Epithelial cell of proximal tubule (primary cell): ENCODE measurements around the gene LGMN. TPM values are rescaled to one million over a fixed set of nuclear protein-coding genes. Genes with fewer than 3 reads are reported as not detected.

Experiments used
- DNase-seq: peaks from one replicate; pipeline ENCODE4 v3.0.0-alpha.2; 2011; ENCODE audit warnings: low read depth
- H3K4me3 ChIP-seq: 2 replicates; pipeline ENCODE4 v1.5.1; 2011; ENCODE audit warnings: low read depth, mild to moderate bottlenecking, low read length
- total RNA-seq: library from RNA; depleted of rRNA; stranded (reverse); fragments of >200 nt; gene quantifications from 2 replicates; pipeline ENCODE4 v1.2.3, GENCODE V29; 2015
- TF ChIP-seq, protein P1 (sequence below): conservative IDR thresholded peaks from 2 replicates; pipeline ENCODE4 v1.5.1; 2012; ENCODE audit warnings: low read depth, mild to moderate bottlenecking, low read length

LGMN gene
- total RNA-seq, 1 donor from 2014 or later = 63.5 TPM

DNA sequence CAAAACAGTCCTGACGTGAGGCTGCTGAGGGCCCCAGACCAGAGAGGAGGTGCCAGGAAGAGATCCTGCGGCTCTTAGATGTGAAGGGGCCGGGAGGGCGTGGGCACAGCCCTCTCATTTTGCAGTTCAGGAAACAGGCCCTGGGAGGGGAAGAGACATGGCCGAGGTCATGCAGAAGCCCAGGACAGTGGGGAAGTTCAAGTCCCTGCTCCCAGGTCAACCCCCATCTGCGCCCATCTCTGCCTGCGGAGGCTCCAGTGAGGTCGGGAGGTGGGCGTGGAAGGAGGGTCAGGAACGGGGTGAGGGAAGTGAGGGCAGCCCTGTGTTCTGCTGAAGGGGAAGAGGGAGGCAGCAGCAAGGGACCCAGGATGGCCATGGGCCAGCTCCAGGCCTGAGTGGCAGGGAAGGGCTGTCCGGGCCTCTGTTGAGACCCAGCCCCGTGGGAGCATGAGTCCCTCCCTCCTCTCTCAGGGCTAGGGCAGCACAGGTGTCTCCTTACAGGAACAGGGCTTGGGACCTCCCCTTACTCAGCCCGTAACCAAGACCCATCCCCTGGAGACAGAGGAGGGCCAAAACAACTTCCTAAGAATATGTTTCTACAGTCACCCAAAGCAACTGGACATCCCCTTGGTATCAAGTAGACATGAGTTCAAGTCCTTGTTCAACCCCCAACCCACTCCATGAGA is 90.8 kb downstream of the LGMN start:
- no peak overlapping the region for H3K4me3 ChIP-seq
- TF ChIP-seq, protein P1, sequence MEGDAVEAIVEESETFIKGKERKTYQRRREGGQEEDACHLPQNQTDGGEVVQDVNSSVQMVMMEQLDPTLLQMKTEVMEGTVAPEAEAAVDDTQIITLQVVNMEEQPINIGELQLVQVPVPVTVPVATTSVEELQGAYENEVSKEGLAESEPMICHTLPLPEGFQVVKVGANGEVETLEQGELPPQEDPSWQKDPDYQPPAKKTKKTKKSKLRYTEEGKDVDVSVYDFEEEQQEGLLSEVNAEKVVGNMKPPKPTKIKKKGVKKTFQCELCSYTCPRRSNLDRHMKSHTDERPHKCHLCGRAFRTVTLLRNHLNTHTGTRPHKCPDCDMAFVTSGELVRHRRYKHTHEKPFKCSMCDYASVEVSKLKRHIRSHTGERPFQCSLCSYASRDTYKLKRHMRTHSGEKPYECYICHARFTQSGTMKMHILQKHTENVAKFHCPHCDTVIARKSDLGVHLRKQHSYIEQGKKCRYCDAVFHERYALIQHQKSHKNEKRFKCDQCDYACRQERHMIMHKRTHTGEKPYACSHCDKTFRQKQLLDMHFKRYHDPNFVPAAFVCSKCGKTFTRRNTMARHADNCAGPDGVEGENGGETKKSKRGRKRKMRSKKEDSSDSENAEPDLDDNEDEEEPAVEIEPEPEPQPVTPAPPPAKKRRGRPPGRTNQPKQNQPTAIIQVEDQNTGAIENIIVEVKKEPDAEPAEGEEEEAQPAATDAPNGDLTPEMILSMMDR = no peak

DNA sequence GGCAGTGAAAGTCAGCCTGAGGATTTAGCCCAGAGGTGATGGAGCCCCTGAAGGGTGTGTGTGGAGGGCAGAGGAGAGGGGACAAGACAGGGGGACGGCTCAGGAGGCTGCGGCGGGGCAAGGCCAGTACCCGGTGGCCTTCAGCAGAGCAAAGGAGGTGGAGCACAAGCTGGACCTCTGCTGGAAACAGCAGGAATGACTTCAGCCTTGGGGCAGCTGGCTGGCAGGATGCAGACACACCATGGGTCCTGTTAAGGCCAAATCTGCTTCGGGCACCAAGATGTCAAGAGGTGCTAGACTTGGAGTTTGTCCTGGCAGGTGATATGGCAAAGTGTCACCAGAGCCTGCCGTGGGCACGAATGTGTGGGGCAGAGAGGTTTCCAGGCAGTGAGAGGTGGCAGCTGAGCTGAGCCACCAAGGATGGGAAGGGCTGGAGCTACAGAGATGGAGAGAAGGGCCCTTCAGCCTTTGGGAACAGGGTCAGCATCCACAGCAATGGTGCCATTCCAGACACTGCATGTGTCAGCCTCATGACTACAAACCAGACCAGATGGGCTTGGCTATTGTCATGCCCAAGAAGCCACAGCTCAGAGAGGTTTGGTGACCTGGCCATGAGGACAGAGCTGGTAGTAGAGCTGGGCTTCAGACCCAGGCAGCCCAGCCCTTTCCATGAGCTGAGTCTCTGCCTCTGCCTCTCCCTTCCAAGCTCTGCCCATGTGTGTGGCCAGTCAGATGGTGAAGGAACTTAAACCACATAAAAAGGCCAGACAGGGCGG is 91.9 kb downstream of the LGMN start:
- TF ChIP-seq, protein P1 = no peak
- no peak overlapping the region for H3K4me3 ChIP-seq
- no peak for DNase-seq

More for the DNA sequence above, 90.8 kb downstream of the LGMN start:
- no peak for DNase-seq

DNA sequence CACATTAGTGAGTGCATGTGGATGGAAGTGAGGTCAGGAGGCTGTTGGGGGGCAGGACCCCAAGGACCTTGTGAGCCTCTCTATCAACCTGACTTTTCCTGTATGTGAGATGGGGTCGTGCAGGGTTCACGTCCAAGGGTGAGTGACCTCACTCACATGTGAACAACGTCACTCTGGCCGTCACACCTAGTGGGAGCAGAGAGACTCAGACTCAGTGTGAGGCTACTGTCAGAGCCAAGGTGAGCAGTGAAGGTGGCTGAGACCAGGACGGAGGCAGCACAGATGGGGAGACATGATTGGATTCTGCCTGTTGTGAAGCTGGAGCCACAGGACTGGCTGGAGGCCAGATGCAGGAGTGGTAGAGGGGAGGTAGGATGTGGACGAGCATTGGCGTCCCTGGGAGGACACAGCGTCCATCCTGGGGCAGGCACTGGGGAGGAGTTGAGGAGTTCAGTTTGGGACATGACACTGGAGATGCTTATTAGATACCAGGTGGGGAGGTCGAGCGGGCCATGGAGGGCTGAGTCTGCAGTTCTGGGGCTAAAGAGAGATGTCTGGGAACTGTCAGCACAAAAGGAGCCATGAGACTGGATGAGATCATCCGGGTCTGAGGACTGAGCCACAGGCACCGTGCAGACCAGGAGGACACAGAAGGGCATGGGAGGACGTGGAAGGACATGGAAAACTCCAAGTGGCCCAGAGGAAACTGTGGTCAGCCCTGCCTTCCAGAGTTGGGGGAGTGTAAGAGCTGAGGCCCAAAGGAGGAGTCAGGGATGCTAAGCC is 92.8 kb downstream of the LGMN start:
- TF ChIP-seq, protein P1 = no peak
- H3K4me3 ChIP-seq = no peak overlapping the region
- no peak for DNase-seq

DNA sequence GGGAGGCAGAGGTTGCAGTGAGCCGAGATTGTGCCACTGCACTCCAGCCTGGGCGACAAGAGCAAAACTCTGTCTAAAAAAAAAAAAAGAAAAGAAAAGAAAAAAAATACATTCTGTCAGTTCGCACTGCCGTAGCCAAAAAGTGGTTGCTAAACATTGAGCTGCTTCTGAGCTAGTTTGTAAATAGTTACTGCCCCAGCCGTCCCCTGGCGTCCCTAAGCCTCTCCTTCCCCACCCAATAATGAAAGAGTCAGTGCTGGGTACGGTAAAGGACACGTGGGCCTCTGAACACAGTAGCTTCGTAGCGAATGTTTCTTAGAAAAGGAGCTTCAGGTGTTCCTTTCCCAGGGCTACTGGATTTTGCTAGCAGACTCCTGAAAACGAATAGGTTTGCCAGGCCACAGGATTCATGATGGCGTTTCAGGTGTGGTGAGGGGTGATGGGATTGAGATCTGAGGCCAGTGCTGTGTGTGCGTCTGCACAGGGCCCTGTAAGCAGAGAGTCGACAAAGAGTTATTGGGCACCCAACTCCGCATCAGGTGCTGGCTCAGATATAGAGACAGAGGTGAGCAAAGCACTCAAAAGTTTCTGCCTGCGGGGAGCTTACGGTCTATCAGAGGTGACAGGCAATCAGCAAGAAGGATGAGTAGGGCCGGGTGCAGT is 94.1 kb downstream of the LGMN start:
- H3K4me3 ChIP-seq = no peak overlapping the region
- TF ChIP-seq, protein P1 = no peak
- DNase-seq = no peak

Other genes starting within 250 kb of the LGMN start
- 4.0 and 7.4 TPM in 2 replicates for gene RIN3, start 234.8 kb downstream of the LGMN start, total RNA-seq
- gene GOLGA5, start 45.7 kb upstream of the LGMN start, total RNA-seq = 23.4 and 25.0 TPM in 2 replicates
- not detected in 2 replicates for gene CHGA, start 174.5 kb upstream of the LGMN start, total RNA-seq